Endothelial cell of umbilical vein (primary cell): ENCODE measurements around the gene DGKB. TPM values are rescaled to one million over a fixed set of nuclear protein-coding genes. Genes with fewer than 3 reads are reported as not detected.

Source experiments
- BruUV-seq: library from RNA; stranded (reverse); fragments of 400-500 nt; replicated peaks from 2 replicates; lab custom pipeline; 2021; lab: Mats Ljungman, UMichigan
- CTCF ChIA-PET: fragments of 300-600, 350-600 bp; sonication (Branson Sonifier 250); formaldehyde crosslinking; loops from one replicate; lab custom pipeline; 2021; ENCODE audit warnings: antibody characterized with exemption, inconsistent platforms; lab: Charles Lee
- POLR2A ChIA-PET: fragments of 300-600, 350-600 bp; sonication (Branson Sonifier 250); formaldehyde crosslinking; loops from one replicate; lab custom pipeline; 2021; ENCODE audit warnings: antibody characterized with exemption, inconsistent platforms; lab: Charles Lee
- DNase-seq: peaks from one replicate; pipeline ENCODE4 v3.0.0-alpha.2; 2011; ENCODE audit warnings: low read depth, low spot score
- FAIRE-seq: peaks from 2 replicates; lab custom pipeline; 2011; peaks lifted over from hg19 to GRCh38; lab: Jason Lieb, UNC
- H2AFZ ChIP-seq: 2 replicates; pipeline ENCODE4 v1.6.0; 2012; ENCODE audit warnings: low read depth, low read length, control low read depth, inconsistent platforms
- H3K27ac ChIP-seq: 2 replicates; pipeline ENCODE4 v1.5.1; 2011; ENCODE audit warnings: low read depth, mild to moderate bottlenecking, control low read depth, low read length, moderate library complexity; ENCODE audit not compliant: insufficient read depth
- H3K27me3 ChIP-seq, 2 experiments: 2 replicates each; pipeline versions ENCODE4 v1.6.0 to v1.6.1; 2011; ENCODE audit warnings: low read length in 2 of 2, mixed read lengths in 1 of 2; ENCODE audit not compliant: control insufficient read depth in 2 of 2, insufficient read depth in 2 of 2
- H3K36me3 ChIP-seq, 2 experiments: 2 replicates in 1 of 2; 3 replicates in 1 of 2; pipeline ENCODE4 v1.5.1; 2011; ENCODE audit warnings: low read length in 2 of 2, mild to moderate bottlenecking in 1 of 2, moderate library complexity in 1 of 2; ENCODE audit not compliant: control insufficient read depth in 2 of 2, insufficient read depth in 2 of 2; ENCODE audit errors: extremely low read depth in 1 of 2
- H3K4me1 ChIP-seq: 3 replicates; pipeline ENCODE4 v1.5.1; 2011; ENCODE audit warnings: mild to moderate bottlenecking, low read length; ENCODE audit not compliant: control insufficient read depth, insufficient read depth; ENCODE audit errors: extremely low read depth
- H3K4me2 ChIP-seq: 2 replicates; pipeline ENCODE4 v1.6.1; 2011; ENCODE audit warnings: low read length, control low read depth, mixed read lengths; ENCODE audit not compliant: insufficient read depth
- H3K4me3 ChIP-seq, 3 experiments: fragments of 200-600 bp in 1 of 3; sonication (generic), shearing (Covaris generic) in 1 of 3; replicated peaks in 1 of 3; 2 replicates each; pipeline ENCODE4 v1.5.1; 2011 to 2016; ENCODE audit warnings: control low read depth in 3 of 3, low read length in 3 of 3, mild to moderate bottlenecking in 2 of 3, inconsistent platforms in 1 of 3, low read depth in 1 of 3, moderate library complexity in 1 of 3; ENCODE audit not compliant: insufficient read depth in 1 of 3
- H3K79me2 ChIP-seq: 2 replicates; pipeline ENCODE4 v1.6.0; 2012; ENCODE audit warnings: low read length, inconsistent platforms; ENCODE audit not compliant: control insufficient read depth, insufficient read depth
- H3K9ac ChIP-seq: replicated peaks from 2 replicates; pipeline ENCODE3; 2011; ENCODE audit warnings: low read length, control low read depth; ENCODE audit not compliant: insufficient read depth; ENCODE audit errors: extremely low read depth
- H3K9me1 ChIP-seq: replicated peaks from 3 replicates; pipeline ENCODE4 v1.6.0; 2011; ENCODE audit warnings: mild to moderate bottlenecking, low read length; ENCODE audit not compliant: control insufficient read depth, insufficient read depth; ENCODE audit errors: extremely low read depth
- H3K9me3 ChIP-seq: replicated peaks from 2 replicates; pipeline ENCODE4 v1.5.1; 2012; ENCODE audit warnings: low read length, inconsistent platforms; ENCODE audit not compliant: control insufficient read depth, insufficient read depth
- H4K20me1 ChIP-seq: replicated peaks from 2 replicates; pipeline ENCODE3; 2011; ENCODE audit warnings: mild to moderate bottlenecking, low read length; ENCODE audit not compliant: control insufficient read depth, insufficient read depth; ENCODE audit errors: extremely low read depth
- CTCF ChIP-seq, 2 donors: IDR thresholded peaks; 1 replicate in 1 of 2; 2 replicates in 1 of 2; pipeline ENCODE4 v1.5.1; 2011; ENCODE audit warnings: low read length in 2 of 2, mild to moderate bottlenecking in 2 of 2, moderate library complexity in 2 of 2, control low read depth in 1 of 2, inconsistent platforms in 1 of 2, low read depth in 1 of 2; ENCODE audit not compliant: insufficient read depth in 1 of 2; ENCODE audit errors: extremely low read depth in 1 of 2
- EZH2 ChIP-seq: IDR thresholded peaks from 2 replicates; pipeline ENCODE4 v1.6.1; 2012; ENCODE audit warnings: borderline replicate concordance, low read depth, mild to moderate bottlenecking, moderate library complexity, low read length, inconsistent platforms; ENCODE audit not compliant: severe bottlenecking
- FOS ChIP-seq: IDR thresholded peaks from 2 replicates; pipeline ENCODE4 v1.6.1; 2011; ENCODE audit warnings: mild to moderate bottlenecking, low read length, moderate library complexity, borderline replicate concordance; ENCODE audit not compliant: insufficient read depth
- GATA2 ChIP-seq: IDR thresholded peaks from 2 replicates; pipeline ENCODE4 v1.7.0; 2011; ENCODE audit warnings: low read depth, mild to moderate bottlenecking, moderate library complexity, mixed read lengths, low read length; ENCODE audit not compliant: insufficient read length, insufficient read depth
- JUN ChIP-seq: IDR thresholded peaks from 2 replicates; pipeline ENCODE4 v1.6.1; 2011; ENCODE audit warnings: borderline replicate concordance, low read depth; ENCODE audit not compliant: insufficient read length, insufficient read depth
- MAX ChIP-seq: IDR thresholded peaks from 2 replicates; pipeline ENCODE4 v1.6.1; 2011; ENCODE audit not compliant: insufficient read depth, insufficient read length
- MYC ChIP-seq: IDR thresholded peaks from one replicate; pipeline ENCODE4 v1.6.1; 2011; ENCODE audit warnings: mild to moderate bottlenecking, low read depth, low read length
- POLR2A ChIP-seq: IDR thresholded peaks from 2 replicates; pipeline ENCODE4 v1.6.1; 2012; ENCODE audit warnings: low read depth, mild to moderate bottlenecking, control low read depth, low read length
- POLR2AphosphoS5 ChIP-seq: IDR thresholded peaks from 2 replicates; pipeline ENCODE4 v1.6.1; 2012; ENCODE audit warnings: low read depth, mild to moderate bottlenecking, control low read depth, low read length, moderate library complexity; ENCODE audit not compliant: insufficient read depth
- dilution Hi-C: fragments of 300-500 bp; cut with MboI; formaldehyde crosslinking; loops from one replicate; pipeline ENCODE4 v1.15.0; 2019; ENCODE audit warnings: low sequenced_read_pairs; ENCODE audit not compliant: extremely low pct_ligation_motif_present
- intact Hi-C: fragments of 100-400 bp; cut with micrococcal nuclease; formaldehyde crosslinking; loops from one replicate; pipeline ENCODE4 v1.10.0; 2022
- polyA plus RNA-seq, 4 experiments: library from polyadenylated mRNA; depleted of rRNA in 3 of 4; stranded (reverse) in 3 of 4; unstranded in 1 of 4; fragments of >200 nt; gene quantifications; 2 replicates each; pipeline versions ENCODE4 v1.2.1 to v1.2.3, GENCODE V29; 2011 to 2012; ENCODE audit warnings: missing spikeins in 1 of 4
- total RNA-seq: library from RNA; stranded (reverse); gene quantifications from 2 replicates; pipeline ENCODE4 v1.2.3, GENCODE V29; 2021

The DGKB gene
- total and polyA plus RNA-seq, 2 donors (not counting 3 experiments of a cell fraction or from before 2014, with no cell fraction given) = not detected

- POLR2A ChIA-PET = no interaction called here
- H3K4me2 ChIP-seq = no peak overlapping the region
- no peak overlapping the region for H2AFZ ChIP-seq
- BruUV-seq = no TSS peak
- dilution Hi-C loops = no loop called here
- DNase-seq (no peak), FAIRE-seq (no peak)
- H3K9me3 ChIP-seq = no peaks in the 10 kb centered on the region
- H3K9ac ChIP-seq = no peak overlapping the region
- H3K9me1 ChIP-seq = no peaks in the 10 kb centered on the region
- H3K27me3 ChIP-seq = peaks cover 0 to 2% of the 10 kb centered on the region in 2 experiments
- no peaks in the 10 kb centered on the region for H3K36me3 ChIP-seq
- no peaks in the 10 kb centered on the region for H3K4me1 ChIP-seq
- H4K20me1 ChIP-seq = no peaks in the 10 kb centered on the region
- intact Hi-C loops = no loop called here
- no peak overlapping the region for H3K27ac ChIP-seq
- CTCF ChIA-PET = no interaction called here
- H3K79me2 ChIP-seq = no peaks in the 10 kb centered on the region
- no peak overlapping the region for H3K4me3 ChIP-seq
- TF ChIP-seq MAX (no peak), GATA2 (no peak), POLR2A (no peak), FOS (no peak), JUN (no peak), EZH2 (no peak), MYC (no peak), POLR2AphosphoS5 (no peak), CTCF (IDR thresholded peaks at IDR 0.05; ENCODE audit: extremely low read depth in 1 of 2, insufficient read depth in 1 of 2, low read depth in 1 of 2, low read length in 2 of 2) (no peak)
Measured at GRCh38 chr7:14825912-14826311, 76.6 kb downstream of the DGKB start.
